NOMO-1 treated with dmso at 0.1 percent for 144 hours (cell line): ENCODE measurements around the gene LRRC37A2.
"Not testable (repeated sequence)": the region's sequence is repeated elsewhere in the genome, so short reads cannot be mapped to it uniquely, and the experiment has no call there.

Experiments
- DNase-seq: peaks from one replicate; lab custom pipeline; 2025; ENCODE audit not compliant: unreplicated experiment; lab: John Stamatoyannopoulos, UW

Gene LRRC37A2

GRCh38 chr17:46591332-46591731 is 79.1 kb downstream of the LRRC37A2 start:
- not testable (repeated sequence) for DNase-seq

GRCh38 chr17:46598344-46598931 is 86.2 kb downstream of the LRRC37A2 start:
- not testable (repeated sequence) for DNase-seq

GRCh38 chr17:46600767-46601166 is 88.5 kb downstream of the LRRC37A2 start:
- not testable (repeated sequence) for DNase-seq

GRCh38 chr17:46603125-46603524 is 90.9 kb downstream of the LRRC37A2 start:
- DNase-seq = not testable (repeated sequence)
